Fibroblast of skin of scalp (primary cell): ENCODE data around the gene DGLUCY.
"Not testable (repeated sequence)": the region's sequence is repeated elsewhere in the genome, so short reads cannot be mapped to it uniquely, and the experiment has no call there.

ENCODE experiments used
- DNase-seq: peaks from one replicate; pipeline ENCODE4 v3.0.0-alpha.2; 2013

The DGLUCY gene

DNA sequence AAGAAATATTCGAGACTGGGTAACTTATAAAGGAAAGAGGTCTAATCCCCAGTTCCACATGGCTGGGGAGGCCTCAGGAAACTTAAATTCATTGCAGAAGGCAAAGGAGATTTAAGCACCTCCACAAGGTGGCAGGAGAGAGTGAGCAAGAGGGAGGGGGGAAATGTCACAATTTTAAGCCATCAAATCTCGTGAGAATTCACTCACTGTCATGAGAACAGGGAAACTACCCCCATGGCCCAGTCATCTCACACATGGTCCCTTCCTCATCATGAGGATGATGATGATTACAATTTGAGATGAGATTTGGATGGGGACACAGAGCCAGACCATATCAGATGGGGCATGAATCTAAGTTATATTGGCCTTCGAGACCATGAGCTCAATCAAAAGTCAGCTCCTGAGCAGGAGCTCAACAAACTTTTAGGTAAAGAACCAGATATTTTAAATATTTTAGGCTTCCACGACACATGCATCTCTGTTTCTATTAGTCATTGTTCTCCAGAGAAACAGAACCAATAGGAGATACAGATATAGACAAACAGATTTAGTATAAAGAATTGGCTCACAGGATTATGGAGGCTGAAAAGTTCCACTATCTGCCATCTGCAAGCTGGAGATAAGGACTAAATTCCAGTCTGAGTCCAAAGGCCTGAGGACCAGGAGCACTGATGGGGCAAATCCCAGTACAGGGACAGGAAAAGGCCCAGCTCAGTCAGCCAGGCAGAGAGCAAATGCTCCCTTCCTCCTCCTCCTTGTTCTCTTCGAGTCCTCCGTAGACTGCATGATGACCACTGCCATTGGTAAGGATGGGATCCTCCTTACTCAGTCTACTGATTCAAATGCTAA, 24.9 kb downstream of the DGLUCY start:
- DNase-seq = peak; percentile 27

DNA sequence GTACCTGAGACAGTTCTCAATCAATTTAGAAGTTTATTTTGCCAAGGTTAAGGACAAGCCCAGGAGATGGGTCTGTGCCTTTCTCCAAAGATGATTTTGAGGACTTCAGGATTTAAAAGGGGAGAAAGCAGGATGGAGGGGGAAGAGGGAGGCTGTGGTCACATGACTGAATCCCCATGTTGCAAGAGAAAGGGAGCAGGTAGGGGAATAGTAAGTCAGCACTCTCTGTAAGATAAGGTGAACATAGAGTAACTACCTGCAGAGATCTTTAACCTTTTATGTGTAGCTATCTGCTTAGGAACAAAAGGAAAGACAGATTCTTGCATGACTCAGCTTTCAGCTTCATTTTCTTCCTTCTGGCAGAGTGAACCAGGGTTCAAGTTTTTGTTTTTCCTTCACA, 25.9 kb downstream of the DGLUCY start:
- no peak for DNase-seq

DNA sequence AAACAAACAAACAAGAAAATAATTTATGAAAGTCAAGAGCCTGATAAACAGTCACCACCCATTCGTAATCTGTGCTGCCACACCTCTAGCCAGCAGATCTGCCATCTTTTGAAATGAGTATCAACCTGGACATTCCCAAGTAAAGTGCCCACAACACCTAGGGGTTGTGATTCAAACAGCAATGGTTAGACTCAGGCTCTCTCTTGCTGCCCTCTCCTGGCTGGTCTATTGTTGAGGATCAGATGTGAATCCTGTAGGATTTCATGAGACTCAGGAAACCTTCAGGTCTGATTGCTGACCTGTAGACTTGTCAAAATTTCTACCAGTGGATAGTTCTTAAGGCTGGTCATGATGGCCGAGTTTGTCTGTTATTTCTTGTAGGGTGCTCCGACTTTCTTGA, 26.8 kb downstream of the DGLUCY start:
- DNase-seq = no peak

DNA sequence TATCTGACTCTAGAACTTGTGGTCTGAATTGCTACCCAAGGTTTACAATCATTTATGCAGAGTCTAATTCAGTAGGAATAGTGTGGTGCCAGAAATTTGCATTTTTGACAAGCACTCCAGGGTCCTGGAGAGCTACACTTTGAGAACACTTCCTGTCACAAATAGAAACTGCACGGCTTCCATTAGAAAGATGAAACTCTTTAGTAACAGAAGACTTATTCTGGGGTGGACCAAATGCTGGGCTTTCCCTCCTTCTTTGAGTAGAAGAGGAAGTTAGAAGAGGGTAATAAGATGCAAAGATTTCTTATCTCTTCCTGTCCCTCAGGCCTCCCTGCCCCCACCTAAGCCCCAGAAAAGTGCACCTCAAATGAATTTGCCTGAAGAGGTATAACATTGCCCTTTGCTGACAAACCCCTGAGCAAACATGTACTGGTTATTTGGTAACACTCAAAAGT, 28.4 kb downstream of the DGLUCY start:
- DNase-seq = no peak

DNA sequence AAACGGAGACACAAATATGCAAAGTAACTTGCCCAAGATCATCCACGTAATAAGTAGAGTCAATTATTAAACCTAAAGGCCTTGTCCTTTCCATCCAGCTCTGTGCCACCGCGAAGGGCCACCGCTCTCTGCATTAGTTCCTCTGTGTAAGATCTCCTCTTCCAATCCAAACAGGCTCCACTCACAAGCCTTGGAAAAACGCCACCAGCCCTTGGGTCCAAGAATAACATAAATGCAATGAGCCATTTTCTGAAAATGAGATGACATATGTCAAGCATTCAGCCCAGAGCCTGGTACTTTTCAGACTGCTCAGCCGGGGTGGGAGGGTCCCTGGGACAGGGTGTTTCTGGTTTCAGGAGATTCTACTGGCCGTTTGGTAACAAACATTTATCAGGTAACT, 30.0 kb downstream of the DGLUCY start:
- peak; percentile 45 for DNase-seq

DNA sequence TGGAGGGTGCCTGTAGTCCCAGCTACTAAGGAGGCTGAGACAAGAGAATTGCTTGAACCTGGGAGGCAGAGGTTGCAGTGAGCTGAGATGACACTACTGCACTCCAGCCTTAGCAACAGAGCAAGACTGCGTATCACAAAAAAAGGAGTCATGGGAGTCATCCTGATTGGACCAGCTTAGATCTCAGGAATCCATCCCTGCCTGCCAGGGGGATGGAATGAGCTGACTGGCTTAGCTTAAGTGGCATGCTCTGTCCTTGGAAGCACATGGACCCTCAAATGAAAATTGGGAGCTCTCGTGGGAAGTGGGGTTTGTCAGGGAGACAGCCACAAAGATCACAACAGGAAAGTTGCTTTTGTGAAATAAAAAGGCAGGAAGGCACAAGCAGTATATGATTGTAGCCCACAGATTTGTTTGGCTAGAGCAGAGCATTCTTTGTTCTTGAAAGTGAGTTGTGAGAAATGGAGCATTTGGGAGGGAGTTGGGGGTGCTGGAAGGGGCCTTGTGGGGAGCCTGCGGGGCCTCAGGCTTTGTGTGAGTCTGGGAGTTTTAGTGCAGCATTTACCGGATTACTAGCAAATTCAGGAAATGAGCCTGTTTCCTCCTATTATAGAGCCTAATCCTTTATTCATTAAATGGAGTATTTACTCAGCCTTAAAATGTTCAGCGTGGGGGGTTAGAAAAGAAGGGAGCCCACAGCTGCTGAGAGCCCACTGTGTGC, 30.7 kb downstream of the DGLUCY start:
- peak; percentile 59 for DNase-seq

DNA sequence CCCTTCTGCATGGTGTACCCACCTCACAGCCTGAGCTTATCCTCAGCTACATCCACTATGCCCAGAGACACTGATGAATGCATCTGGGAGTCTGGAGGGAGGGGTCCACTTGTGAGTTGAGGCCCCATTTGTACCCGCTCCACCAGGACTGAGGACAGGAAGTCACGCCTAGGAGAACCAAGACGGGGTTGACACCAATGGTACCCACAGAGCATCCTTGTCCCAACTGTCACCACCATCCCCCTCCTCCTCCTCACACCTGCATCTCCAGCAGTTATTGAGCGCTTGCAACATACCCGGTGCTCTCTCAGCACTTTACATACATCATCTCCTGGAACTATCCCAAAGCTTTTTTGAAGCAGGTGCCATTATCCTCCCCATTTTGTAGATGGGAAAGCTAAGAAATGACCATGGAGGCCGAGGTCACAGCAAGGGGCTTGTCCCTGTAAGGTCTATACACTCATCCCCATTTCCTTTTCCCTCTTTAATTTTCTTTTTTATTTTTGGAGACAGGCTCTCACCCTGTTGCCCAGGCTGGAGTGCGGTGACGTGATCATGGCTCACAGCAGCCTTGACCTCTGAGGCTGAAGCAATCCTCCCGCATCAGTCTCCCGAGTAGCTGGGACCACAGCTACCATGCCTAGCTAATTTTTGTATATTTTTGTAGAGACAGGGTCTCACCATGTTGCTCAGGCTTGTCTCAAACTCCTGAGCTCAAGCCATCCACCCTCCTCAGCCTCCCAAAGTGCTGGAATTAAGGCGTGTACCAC, 31.7 kb downstream of the DGLUCY start:
- no peak for DNase-seq

DNA sequence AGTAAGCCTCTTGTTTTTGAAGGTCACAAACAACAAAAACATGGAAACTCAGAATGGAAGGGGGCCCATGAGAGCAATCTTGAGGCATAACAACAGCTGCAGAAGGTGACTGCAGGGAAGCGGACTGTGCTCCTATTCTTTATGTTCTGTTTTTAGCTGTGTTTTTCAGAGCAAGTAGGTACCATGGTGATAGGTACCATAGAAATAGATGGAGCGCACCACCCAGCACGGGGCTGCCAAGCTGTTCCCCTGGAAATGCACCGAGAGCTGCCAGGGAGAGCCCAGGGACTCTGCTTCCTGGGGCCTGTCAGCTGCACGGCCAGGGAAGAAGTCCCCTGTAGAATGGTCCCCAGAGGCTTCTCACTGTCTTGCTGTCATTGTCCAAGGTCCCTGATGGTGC, 32.8 kb downstream of the DGLUCY start:
- no peak for DNase-seq

DNA sequence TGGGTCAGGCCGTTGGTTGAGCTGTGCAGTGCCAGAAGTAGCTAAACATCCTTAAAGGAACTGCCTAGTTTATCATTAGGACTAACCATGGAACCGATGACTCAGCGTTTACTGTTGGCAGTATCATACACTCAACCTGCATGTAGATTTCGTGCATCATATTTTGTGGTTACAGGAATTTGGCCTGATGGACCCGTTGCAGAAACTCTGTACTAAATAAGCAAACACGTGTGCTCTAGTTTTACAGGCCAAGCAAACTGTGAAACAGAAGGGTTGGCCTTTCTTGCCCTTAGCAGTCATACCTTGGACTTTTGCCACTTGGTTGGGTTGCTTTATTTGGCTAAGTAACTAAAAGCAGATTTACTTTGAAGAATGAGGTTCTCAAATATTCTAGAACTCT, 35.6 kb downstream of the DGLUCY start:
- DNase-seq = peak; percentile 93

DNA sequence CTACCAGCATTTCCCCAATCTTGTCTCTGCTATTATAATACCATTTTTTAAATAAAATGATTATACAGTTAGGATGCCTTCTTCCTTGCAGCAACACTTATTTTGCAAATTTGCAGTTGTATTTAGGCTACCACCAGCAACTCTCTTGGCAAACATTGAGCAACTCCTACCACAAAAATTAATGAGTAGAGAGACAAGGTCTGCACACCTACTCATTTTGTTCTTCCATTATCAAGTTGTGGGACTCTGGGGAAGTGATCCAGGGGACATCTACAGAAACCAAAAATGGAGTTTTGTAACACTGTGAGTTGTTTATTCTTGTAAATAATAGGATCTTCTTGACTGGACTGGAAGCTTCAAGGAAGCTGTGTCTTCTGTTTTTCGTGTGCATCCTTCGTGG, 38.6 kb downstream of the DGLUCY start:
- no peak for DNase-seq

DNA sequence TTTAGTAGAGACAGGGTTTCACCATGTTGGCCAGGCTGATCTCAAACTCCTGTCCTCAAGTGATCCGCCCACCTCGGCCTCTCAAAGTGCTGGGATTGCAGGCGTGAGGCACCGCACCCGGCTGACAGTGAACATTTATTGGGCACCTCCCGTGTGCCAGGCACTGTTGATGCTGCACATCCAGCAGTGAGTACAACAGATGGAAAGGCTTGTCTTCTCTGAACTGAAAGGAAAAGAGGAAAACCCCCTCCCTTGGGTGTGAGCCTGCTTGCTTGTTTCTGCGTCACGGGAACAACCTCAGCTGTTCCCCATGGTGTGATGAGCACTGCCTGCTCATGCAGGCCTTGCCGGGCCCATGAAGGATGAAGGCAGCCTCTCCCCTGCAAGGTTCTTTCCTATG, 39.5 kb downstream of the DGLUCY start:
- DNase-seq = no peak

DNA sequence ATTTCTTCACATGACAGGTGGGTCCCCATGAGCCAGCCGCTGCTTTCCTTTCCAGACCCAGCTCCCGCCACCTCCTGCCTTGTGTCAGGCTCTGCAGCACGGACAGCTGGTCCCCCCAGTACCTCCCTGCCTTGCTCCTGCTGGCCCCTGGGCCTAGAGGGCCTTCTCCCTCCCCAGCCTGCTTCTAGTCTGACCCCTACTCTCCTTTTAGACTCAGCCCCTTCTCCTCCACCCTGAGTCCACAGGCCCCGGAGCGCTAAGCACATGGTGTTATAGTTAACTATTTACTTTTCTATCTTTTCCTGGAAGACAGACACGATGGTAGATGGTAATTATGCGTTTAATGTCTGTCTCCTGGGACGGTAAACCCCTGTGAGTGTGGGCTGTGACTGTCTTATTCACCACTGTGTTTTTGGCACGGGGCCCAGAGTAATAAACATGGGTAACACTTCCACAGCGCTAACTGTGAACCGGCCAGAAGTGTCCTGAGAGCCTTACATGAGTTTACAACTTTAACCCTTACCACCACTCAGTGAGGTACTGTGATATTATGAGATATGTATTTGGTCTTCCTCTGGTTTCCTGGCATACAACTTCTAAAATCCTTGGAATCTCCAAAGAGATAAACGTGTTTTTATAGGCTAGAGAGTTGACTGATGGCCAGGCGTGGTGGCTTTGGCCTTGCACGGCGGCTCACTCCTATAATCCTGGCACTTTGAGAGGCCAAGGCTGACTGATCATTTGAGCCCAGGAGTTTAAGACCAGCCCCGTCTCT, 41.2 kb downstream of the DGLUCY start:
- peak; percentile 77 for DNase-seq

DNA sequence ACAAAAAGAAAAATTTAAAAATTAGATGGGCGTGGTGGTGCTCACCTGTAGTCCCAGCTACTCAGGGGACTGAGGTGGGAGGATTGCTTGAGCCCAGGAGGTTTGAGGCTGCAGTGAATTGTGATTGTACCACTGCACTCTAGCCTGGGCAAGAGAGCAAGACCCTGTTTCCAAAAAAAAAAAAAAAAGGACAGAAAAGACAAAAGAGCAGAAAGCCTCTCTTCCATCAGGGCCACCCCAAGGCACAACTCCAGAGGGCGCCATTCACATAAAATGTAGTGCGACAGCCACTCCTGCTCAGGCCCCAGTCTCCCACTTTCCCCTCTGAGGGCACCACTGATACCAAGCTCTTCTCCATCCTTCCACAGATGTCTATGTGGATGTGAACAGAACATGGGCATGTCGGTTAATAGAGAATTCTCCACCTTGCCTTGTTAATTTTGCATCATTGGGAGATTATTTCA, 41.8 kb downstream of the DGLUCY start:
- DNase-seq = no peak

DNA sequence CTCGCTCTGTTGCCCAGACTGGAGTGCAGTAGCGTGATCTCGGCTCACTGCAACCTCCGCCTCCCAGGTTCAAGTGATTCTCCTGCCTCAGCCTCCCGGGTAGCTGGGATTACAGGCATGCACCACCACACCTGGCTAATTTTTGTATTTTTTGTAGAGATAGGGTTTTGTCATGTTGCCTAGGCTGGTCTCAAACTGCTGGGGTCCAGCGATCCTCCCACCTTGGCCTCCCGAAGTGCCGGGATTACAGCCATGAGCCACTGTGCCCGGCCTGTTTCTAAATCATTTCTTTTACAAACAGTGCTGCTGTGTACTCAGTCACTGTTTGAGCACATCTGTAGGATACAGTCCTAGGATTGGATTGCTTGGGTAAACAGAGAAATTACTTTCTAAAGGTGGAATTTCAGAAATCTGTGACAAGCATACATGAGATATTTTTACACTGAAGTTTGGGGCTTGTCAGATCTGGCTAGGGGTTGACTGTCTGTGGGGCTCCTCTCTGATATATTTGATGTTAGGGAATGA, 42.3 kb downstream of the DGLUCY start:
- DNase-seq = not testable (repeated sequence)

DNA sequence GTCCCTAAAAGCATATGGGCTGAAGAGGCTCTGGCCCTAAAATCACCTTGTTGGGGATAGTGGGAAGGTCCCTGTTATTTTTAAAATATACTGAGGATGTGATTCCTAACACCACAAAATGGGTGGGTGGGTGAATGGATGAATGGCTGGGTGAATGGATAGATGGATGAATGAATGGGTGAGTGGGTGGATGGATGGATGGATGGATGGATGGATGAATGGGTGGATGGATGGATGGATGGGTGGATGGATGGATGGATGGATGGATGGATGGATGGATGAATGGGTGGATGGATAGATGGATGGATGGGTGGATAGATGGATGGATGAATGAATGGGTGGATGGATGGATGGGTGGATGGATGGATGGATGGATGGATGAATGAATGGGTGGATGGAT, 43.0 kb downstream of the DGLUCY start:
- not testable (repeated sequence) for DNase-seq

DNA sequence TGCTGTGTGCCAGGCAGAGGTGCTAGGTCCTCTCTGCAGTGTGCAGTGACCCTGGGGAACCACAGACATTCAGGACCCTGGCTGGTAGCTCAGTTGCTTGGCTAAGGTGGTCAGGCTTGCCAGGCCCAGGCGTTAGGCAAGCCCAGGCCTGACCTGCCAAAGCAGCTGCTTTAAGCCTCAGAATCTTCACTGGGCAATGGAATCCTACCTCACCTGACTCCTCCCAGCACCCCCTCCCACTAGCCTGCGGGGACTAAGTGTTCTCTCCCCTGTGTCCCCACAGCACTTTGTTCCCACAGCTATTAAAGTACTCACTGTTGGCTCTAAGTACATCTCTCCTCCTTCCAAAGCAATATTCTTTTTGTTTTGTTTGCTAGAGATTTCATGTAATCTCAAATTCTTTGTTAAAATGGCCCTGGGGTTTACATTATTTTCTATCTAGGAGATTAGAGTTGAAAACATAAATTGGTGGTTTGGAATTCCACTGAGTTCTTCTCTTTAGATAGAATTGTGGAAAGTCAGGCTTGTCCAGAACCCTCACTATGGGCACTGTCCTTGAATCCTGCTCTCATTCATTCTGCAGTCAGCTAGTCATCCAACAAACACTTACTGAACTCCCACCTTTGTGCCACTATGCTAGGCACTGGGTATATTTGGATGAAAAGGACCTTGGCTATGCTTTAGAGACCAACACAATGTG, 44.4 kb downstream of the DGLUCY start:
- DNase-seq = no peak

DNA sequence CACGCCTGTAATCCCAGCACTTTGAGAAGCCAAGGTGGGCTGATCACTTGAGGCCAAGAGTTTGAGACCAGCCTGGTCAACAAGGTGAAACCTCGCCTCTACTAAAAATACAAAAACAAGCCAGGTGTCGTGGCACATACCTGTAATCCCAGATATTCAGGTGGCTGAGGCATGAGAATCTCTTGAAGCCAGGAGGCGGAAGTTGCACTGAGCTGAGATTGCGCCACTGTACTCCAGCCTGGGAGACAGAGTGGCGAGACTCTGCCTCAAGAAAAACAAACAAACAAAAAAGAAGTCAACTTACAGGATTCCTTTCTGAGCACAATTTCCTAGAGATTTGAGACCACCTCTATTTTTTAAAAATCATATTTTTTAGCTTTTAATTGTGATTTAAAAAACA, 45.3 kb downstream of the DGLUCY start:
- no peak for DNase-seq

DNA sequence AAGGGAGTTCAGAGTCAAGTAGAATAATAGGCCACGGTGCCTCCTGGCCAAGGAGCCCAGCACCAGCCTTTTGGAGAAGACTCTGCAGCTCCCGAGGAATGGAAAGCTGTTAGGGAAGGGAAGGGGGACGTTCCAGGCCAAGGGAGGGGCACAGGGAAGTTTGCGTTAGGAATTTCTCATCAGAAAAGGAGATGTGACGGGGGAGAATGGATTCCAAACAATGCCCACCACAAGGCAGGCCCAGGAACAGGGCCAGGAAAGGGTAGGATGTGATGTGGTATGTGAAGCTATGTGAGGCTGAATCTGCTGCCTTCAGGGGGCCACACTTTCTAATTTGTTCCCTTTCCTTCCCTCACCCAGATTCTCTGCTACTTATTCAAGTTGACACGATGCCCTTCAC, 46.0 kb downstream of the DGLUCY start:
- peak; percentile 62 for DNase-seq

DNA sequence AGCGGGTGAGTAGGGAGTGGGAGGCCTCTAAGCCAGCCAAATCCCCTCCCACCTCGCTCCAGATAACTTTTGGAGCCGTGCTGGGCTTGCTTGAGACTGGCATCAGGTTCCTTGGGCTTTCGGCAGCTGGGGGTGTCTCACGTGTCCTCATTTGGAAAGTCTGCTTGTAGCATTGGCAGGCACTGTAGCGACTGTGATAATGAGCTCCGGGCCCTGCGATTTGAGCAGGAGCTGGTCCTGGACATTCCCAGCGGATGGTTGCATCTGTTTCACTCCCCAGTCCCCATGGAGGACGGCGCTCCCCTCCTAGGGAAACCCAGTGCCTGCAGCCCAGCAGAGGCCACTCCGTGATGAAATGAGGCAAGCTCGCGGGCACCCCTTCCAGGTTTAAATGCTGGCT, 49.4 kb downstream of the DGLUCY start:
- no peak for DNase-seq

DNA sequence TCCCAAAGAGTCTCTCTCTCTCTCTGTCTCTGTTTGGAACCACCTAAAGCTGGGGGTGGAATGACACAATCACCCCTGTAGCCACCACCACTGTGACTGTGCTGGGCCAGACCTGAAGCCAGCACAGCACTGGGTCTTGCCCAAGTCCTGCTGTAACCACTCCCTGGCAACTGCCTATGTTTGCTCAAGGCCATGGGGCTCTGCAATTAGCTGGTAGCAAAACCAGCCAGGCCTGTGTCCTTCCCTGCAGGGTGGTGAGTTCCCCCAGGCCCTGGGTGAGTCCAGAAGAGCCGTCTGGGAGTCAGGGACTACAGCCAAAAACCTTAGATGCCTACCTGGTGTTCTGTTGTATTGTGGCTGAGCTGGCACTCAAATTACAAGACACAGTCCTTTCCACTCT, 50.8 kb downstream of the DGLUCY start:
- DNase-seq = no peak

DNA sequence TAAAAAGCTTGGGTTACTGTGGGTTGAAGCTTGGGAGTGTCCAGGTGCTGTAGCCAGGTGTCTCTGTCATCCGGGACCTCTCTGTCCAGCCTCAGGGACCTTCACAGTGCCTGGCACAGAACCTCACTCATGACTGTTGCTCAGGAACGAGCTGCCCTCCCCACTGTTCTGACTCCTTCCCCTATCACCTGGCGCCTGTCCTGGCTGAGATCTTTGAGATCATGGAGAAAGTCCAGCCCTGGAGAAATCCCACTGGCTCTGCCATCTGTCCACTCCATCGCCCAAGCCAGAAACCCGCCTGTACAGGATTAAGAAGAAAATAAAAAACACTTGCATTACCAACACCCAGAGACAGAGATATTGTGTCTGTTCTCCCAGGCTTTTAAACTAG, 53.5 kb downstream of the DGLUCY start:
- DNase-seq = no peak
